ENCODE results near the gene BMPR1A.
"Not testable (repeated sequence)": the region's sequence is repeated elsewhere in the genome, so short reads cannot be mapped to it uniquely, and the experiment has no call there.

BMPR1A gene

GRCh38 chr10:86964061-86964846, 207.8 kb downstream of the BMPR1A start:
- DNase-seq = no peak

- no peak for DNase-seq
Measured at GRCh38 chr10:86964847-86965190, 208.4 kb downstream of the BMPR1A start.

- no peak for DNase-seq
Measured at GRCh38 chr10:86965986-86966654, 209.7 kb downstream of the BMPR1A start.

- no peak for DNase-seq
Measured at GRCh38 chr10:86967481-86967941, 211.1 kb downstream of the BMPR1A start.

- DNase-seq = peak in 1 of 58 donors; percentile 14
Measured at GRCh38 chr10:86968271-86968993, 212.0 kb downstream of the BMPR1A start, which contains the start of gene ADIRF. Gene ADIRF, plus strand, starts transcription at chr10:86968482. Its CDS starts 63 bp downstream, at chr10:86968545.

- DNase-seq = no peak
Measured at GRCh38 chr10:86968994-86969355, 212.6 kb downstream of the BMPR1A start.

- no peak for DNase-seq
Measured at GRCh38 chr10:86969421-86970041, 213.1 kb downstream of the BMPR1A start.

GRCh38 chr10:86970162-86970981, 214.0 kb downstream of the BMPR1A start:
- peak in 1 of 58 donors; percentile 27 for DNase-seq

GRCh38 chr10:86970982-86971231, 214.5 kb downstream of the BMPR1A start:
- peak in 2 of 58 donors; percentile 55 to 65 for DNase-seq

- DNase-seq = peak in 27 of 58 donors; percentile 18 to 82 (median 51)
Measured at GRCh38 chr10:86971232-86971991, 215.0 kb downstream of the BMPR1A start.

- DNase-seq = no peak
Measured at GRCh38 chr10:86972613-86973380, 216.4 kb downstream of the BMPR1A start.

- DNase-seq = no peak
Measured at GRCh38 chr10:86974484-86974883, 218.1 kb downstream of the BMPR1A start.

GRCh38 chr10:86976362-86977056, 220.1 kb downstream of the BMPR1A start:
- DNase-seq = no peak

GRCh38 chr10:86978457-86978856, 222.0 kb downstream of the BMPR1A start:
- DNase-seq = not testable (repeated sequence)

- no peak for DNase-seq
Measured at GRCh38 chr10:86979296-86979818, 222.9 kb downstream of the BMPR1A start.

- no peak for DNase-seq
Measured at GRCh38 chr10:86979977-86980448, 223.6 kb downstream of the BMPR1A start.

GRCh38 chr10:86981020-86981419, 224.6 kb downstream of the BMPR1A start:
- DNase-seq = not testable (repeated sequence)

GRCh38 chr10:86981716-86982115, 225.3 kb downstream of the BMPR1A start:
- DNase-seq = no peak
